Measurements from ENCODE around the gene EML4.
"Not testable (repeated sequence)": the region's sequence is repeated elsewhere in the genome, so short reads cannot be mapped to it uniquely, and the experiment has no call there.

EML4 gene

GRCh38 chr2:42314892-42315468 is 145.8 kb downstream of the EML4 start:
- DNase-seq = no peak

GRCh38 chr2:42315844-42316470 is 146.8 kb downstream of the EML4 start:
- no peak for DNase-seq

GRCh38 chr2:42316910-42317309 is 147.8 kb downstream of the EML4 start:
- DNase-seq = no peak

GRCh38 chr2:42317486-42317885 is 148.3 kb downstream of the EML4 start:
- no peak for DNase-seq

GRCh38 chr2:42317945-42318344 is 148.8 kb downstream of the EML4 start:
- no peak for DNase-seq

- DNase-seq = no peak
These were observed 150.1 kb downstream of the EML4 start for GRCh38 chr2:42319265-42319664.

GRCh38 chr2:42321452-42322064 is 152.4 kb downstream of the EML4 start:
- no peak for DNase-seq

- no peak for DNase-seq
These were observed 155.1 kb downstream of the EML4 start for GRCh38 chr2:42324244-42324643.

- no peak for DNase-seq
These were observed 155.8 kb downstream of the EML4 start for GRCh38 chr2:42324949-42325348.

GRCh38 chr2:42325609-42326008 is 156.5 kb downstream of the EML4 start:
- DNase-seq = no peak

GRCh38 chr2:42327125-42327524 is 158.0 kb downstream of the EML4 start:
- DNase-seq = peak; percentile 11

- DNase-seq = peak; percentile 14
These were observed 159.1 kb downstream of the EML4 start for GRCh38 chr2:42328148-42328833.

- DNase-seq = no peak
These were observed 159.8 kb downstream of the EML4 start for GRCh38 chr2:42328923-42329322.

GRCh38 chr2:42329736-42330135 is 160.6 kb downstream of the EML4 start:
- DNase-seq = no peak

- DNase-seq = no peak
These were observed 162.6 kb downstream of the EML4 start for GRCh38 chr2:42331569-42332284.

- DNase-seq = no peak
These were observed 163.4 kb downstream of the EML4 start for GRCh38 chr2:42332575-42332974.

GRCh38 chr2:42333579-42333978 is 164.4 kb downstream of the EML4 start:
- DNase-seq = no peak

- no peak for DNase-seq
These were observed 165.1 kb downstream of the EML4 start for GRCh38 chr2:42334220-42334619.

- DNase-seq = not testable (repeated sequence)
These were observed 165.7 kb downstream of the EML4 start for GRCh38 chr2:42334865-42335264.

GRCh38 chr2:42335514-42336104 is 166.5 kb downstream of the EML4 start:
- no peak for DNase-seq

GRCh38 chr2:42336361-42336965 is 167.3 kb downstream of the EML4 start:
- no peak for DNase-seq

GRCh38 chr2:42337356-42337820 is 168.2 kb downstream of the EML4 start:
- DNase-seq = no peak

Measured in NCI-H146 (cell line).